GM12875 (cell line): ENCODE results near the gene B4GALNT4.
A peak's percentile ranks its signal among the peaks of the same experiment; 100 is the strongest.
"Not testable (repeated sequence)": the region's sequence is repeated elsewhere in the genome, so short reads cannot be mapped to it uniquely, and the experiment has no call there.

ENCODE experiments used
- H3K4me3 ChIP-seq: one replicate; pipeline ENCODE4 v1.5.1; 2011; ENCODE audit warnings: low read depth, low read length, control low read depth
- CTCF ChIP-seq: IDR thresholded peaks from 2 replicates; pipeline ENCODE4 v1.5.1; 2011; ENCODE audit warnings: low read depth, mild to moderate bottlenecking, control low read depth, inconsistent platforms, low read length, moderate library complexity, borderline replicate concordance; ENCODE audit not compliant: insufficient read depth

The B4GALNT4 gene

GRCh38 chr11:409600-410483 lies 40.5 kb downstream of the B4GALNT4 start:
- no peak overlapping the region for H3K4me3 ChIP-seq
- no peak for TF ChIP-seq CTCF

GRCh38 chr11:410711-411110 lies 41.4 kb downstream of the B4GALNT4 start:
- H3K4me3 ChIP-seq: not testable (repeated sequence)

- not testable (repeated sequence) for H3K4me3 ChIP-seq
Observed at GRCh38 chr11:411520-411919, 42.2 kb downstream of the B4GALNT4 start.

- TF ChIP-seq CTCF: no peak
- no peak overlapping the region for H3K4me3 ChIP-seq
Observed at GRCh38 chr11:412641-413119, 43.4 kb downstream of the B4GALNT4 start.

GRCh38 chr11:413120-414081 lies 44.1 kb downstream of the B4GALNT4 start:
- TF ChIP-seq CTCF: no peak
- no peak overlapping the region for H3K4me3 ChIP-seq

- no peak for TF ChIP-seq CTCF
- H3K4me3 ChIP-seq: peak overlapping the region; percentile 43
Observed at GRCh38 chr11:414318-414857, 45.1 kb downstream of the B4GALNT4 start.

GRCh38 chr11:415640-416041 lies 46.3 kb downstream of the B4GALNT4 start:
- TF ChIP-seq CTCF: no peak

More at GRCh38 chr11:415640-416041, 46.3 kb downstream of the B4GALNT4 start:
- peak overlapping the region; percentile 24 for H3K4me3 ChIP-seq
